Endodermal cell (in vitro differentiated cells): ENCODE measurements around the gene ZBTB7C. TPM values are rescaled to one million over a fixed set of nuclear protein-coding genes. Genes with fewer than 3 reads are reported as not detected.

ENCODE experiments used
- DNase-seq: peaks from one replicate; pipeline ENCODE4 v3.0.0-alpha.2; 2017
- H3K27ac ChIP-seq: 2 replicates; pipeline ENCODE4 v1.5.1; 2013; ENCODE audit warnings: mild to moderate bottlenecking, low read depth, low read length, moderate library complexity
- H3K27me3 ChIP-seq: 2 replicates; pipeline ENCODE4 v1.6.1; 2013; ENCODE audit warnings: mild to moderate bottlenecking, low read length, moderate library complexity; ENCODE audit not compliant: insufficient read depth, control insufficient read depth, poor library complexity, severe bottlenecking
- H3K36me3 ChIP-seq: 2 replicates; pipeline ENCODE4 v1.7.0; 2013; ENCODE audit warnings: mild to moderate bottlenecking, low read length, moderate library complexity; ENCODE audit not compliant: control insufficient read depth, insufficient read depth
- H3K4me1 ChIP-seq: one replicate; pipeline ENCODE4 v1.7.0; 2013; ENCODE audit warnings: low read length; ENCODE audit not compliant: control insufficient read depth, insufficient read depth
- H3K4me3 ChIP-seq: 2 replicates; pipeline ENCODE4 v1.5.1; 2013; ENCODE audit warnings: mild to moderate bottlenecking, low read length, moderate library complexity
- H3K9ac ChIP-seq: 2 replicates; pipeline ENCODE4 v1.6.1; 2013; ENCODE audit warnings: mild to moderate bottlenecking, low read length, moderate library complexity; ENCODE audit not compliant: poor library complexity, severe bottlenecking; ENCODE audit errors: extremely low read depth
- H3K9me3 ChIP-seq: 2 replicates; pipeline ENCODE4 v1.6.1; 2013; ENCODE audit warnings: mild to moderate bottlenecking, low read length, moderate library complexity; ENCODE audit not compliant: control insufficient read depth
- H3K27ac Mint-ChIP-seq: 2 replicates; pipeline ENCODE4 v1.8.0; 2020; ENCODE audit warnings: mixed read lengths
- H3K27me3 Mint-ChIP-seq: 2 replicates; pipeline ENCODE4 v1.8.0; 2021; ENCODE audit warnings: mild to moderate bottlenecking, mixed read lengths; ENCODE audit not compliant: insufficient read depth
- H3K36me3 Mint-ChIP-seq: 2 replicates; pipeline ENCODE4 v1.8.0; 2020; ENCODE audit warnings: low read depth, mixed read lengths
- H3K4me1 Mint-ChIP-seq: 2 replicates; pipeline ENCODE4 v1.8.0; 2020; ENCODE audit warnings: mixed read lengths
- H3K4me3 Mint-ChIP-seq: 2 replicates; pipeline ENCODE4 v1.8.0; 2020; ENCODE audit warnings: mild to moderate bottlenecking, moderate library complexity, mixed read lengths
- H3K9me3 Mint-ChIP-seq: 2 replicates; pipeline ENCODE4 v1.8.0; 2020; ENCODE audit warnings: mild to moderate bottlenecking, mixed read lengths
- CTCF ChIP-seq: fragments of 200-600 bp; sonication (generic); conservative IDR thresholded peaks from 2 replicates; pipeline ENCODE4 v1.5.0; 2021; ENCODE audit warnings: antibody characterized with exemption, mild to moderate bottlenecking
- WGBS, 2 experiments: methylation state at CpG; one replicate each; pipeline versions ENCODE4 v1.1.5 to v1.1.7; 2013; ENCODE audit warnings: missing lambda C conversion rate in 2 of 2, mixed read lengths in 1 of 2; ENCODE audit not compliant: insufficient coverage in 1 of 2, insufficient read length in 1 of 2; 5-methylcytosine and 5-hydroxymethylcytosine counted together
- total RNA-seq, 2 donors: library from RNA; stranded (reverse); fragmentation: NEBNext Ultra II Directional in 1 of 2; extraction: Animal tissue kit (Norgen Biotek cat#: 25700) in 1 of 2; gene quantifications; 2 replicates in 1 of 2; 3 replicates in 1 of 2; pipeline ENCODE4 v1.2.1, GENCODE V29; 2021

Gene ZBTB7C
- total RNA-seq, 2 donors from 2014 or later = 0.31 to 0.62 TPM

GRCh38 chr18:48399303-48400075 lies 9.7 kb downstream of the ZBTB7C start:
- no peaks in the 10 kb centered on the region for H3K36me3 Mint-ChIP-seq
- H3K9ac ChIP-seq = no peak overlapping the region
- H3K4me1 ChIP-seq = peaks cover 19% of the 10 kb centered on the region
- peaks cover 33% of the 10 kb centered on the region for H3K4me1 Mint-ChIP-seq
- no peak overlapping the region for H3K4me3 Mint-ChIP-seq
- TF ChIP-seq CTCF = no peak
- H3K27ac Mint-ChIP-seq = no peak overlapping the region
- no peaks in the 10 kb centered on the region for H3K9me3 ChIP-seq
- H3K9me3 Mint-ChIP-seq = no peaks in the 10 kb centered on the region
- H3K27ac ChIP-seq = no peak overlapping the region
- H3K27me3 ChIP-seq = no peaks in the 10 kb centered on the region
- peaks cover 20% of the 10 kb centered on the region for H3K27me3 Mint-ChIP-seq
- no peak overlapping the region for H3K4me3 ChIP-seq
- DNase-seq = no peak
- whole genome bisulfite sequencing, 2 experiments = 91 to 96% methylated on average over 4 to 8 of the region's 9 CpGs
- no peaks in the 10 kb centered on the region for H3K36me3 ChIP-seq

GRCh38 chr18:48398074-48398473 lies 11.1 kb downstream of the ZBTB7C start:
- H3K4me3 ChIP-seq = no peak overlapping the region
- 86 to 91% methylated on average over 4 of the region's 4 CpGs for WGBS, 2 experiments
- Mint-ChIP-seq H3K4me1 (peaks cover 33% of the 10 kb centered on the region), H3K27ac (no peak overlapping the region), H3K36me3 (no peaks in the 10 kb centered on the region), H3K27me3 (peaks cover 10% of the 10 kb centered on the region), H3K9me3 (no peaks in the 10 kb centered on the region), H3K4me3 (no peak overlapping the region)
- no peak for DNase-seq
- H3K27me3 ChIP-seq = no peaks in the 10 kb centered on the region
- no peak overlapping the region for H3K27ac ChIP-seq
- H3K36me3 ChIP-seq = no peaks in the 10 kb centered on the region
- no peak for TF ChIP-seq CTCF
- H3K9ac ChIP-seq = no peak overlapping the region
- no peaks in the 10 kb centered on the region for H3K9me3 ChIP-seq
- H3K4me1 ChIP-seq = peaks cover 19% of the 10 kb centered on the region

- Histone ChIP-seq H3K27ac (no peak overlapping the region), H3K27me3 (no peaks in the 10 kb centered on the region), H3K36me3 (no peaks in the 10 kb centered on the region), H3K9me3 (no peaks in the 10 kb centered on the region), H3K9ac (no peak overlapping the region), H3K4me1 (peaks cover 19% of the 10 kb centered on the region), H3K4me3 (no peak overlapping the region)
- Mint-ChIP-seq H3K4me3 (no peak overlapping the region), H3K4me1 (peaks cover 33% of the 10 kb centered on the region), H3K27ac (no peak overlapping the region), H3K27me3 (peaks cover 13% of the 10 kb centered on the region), H3K36me3 (no peaks in the 10 kb centered on the region), H3K9me3 (no peaks in the 10 kb centered on the region)
- DNase-seq = no peak
- WGBS, 2 experiments = 95% methylated on average over 4 of the region's 4 CpGs
- TF ChIP-seq CTCF = no peak
These were observed 12.2 kb downstream of the ZBTB7C start for GRCh38 chr18:48397021-48397420.
